Stimulated activated CD8-positive, alpha-beta memory T cell treated with anti-CD3 and anti-CD28 coated beads, Interleukin-12 subunit alpha, Interleukin-12 subunit beta, amount 100 ng/mL, for 24 hours (primary cell): ENCODE results near the gene LHX4.

Experiments used
- DNase-seq: peaks from one replicate; pipeline ENCODE4 v3.0.0-alpha.2; 2020; ENCODE audit errors: extremely low read depth

The LHX4 gene

DNA sequence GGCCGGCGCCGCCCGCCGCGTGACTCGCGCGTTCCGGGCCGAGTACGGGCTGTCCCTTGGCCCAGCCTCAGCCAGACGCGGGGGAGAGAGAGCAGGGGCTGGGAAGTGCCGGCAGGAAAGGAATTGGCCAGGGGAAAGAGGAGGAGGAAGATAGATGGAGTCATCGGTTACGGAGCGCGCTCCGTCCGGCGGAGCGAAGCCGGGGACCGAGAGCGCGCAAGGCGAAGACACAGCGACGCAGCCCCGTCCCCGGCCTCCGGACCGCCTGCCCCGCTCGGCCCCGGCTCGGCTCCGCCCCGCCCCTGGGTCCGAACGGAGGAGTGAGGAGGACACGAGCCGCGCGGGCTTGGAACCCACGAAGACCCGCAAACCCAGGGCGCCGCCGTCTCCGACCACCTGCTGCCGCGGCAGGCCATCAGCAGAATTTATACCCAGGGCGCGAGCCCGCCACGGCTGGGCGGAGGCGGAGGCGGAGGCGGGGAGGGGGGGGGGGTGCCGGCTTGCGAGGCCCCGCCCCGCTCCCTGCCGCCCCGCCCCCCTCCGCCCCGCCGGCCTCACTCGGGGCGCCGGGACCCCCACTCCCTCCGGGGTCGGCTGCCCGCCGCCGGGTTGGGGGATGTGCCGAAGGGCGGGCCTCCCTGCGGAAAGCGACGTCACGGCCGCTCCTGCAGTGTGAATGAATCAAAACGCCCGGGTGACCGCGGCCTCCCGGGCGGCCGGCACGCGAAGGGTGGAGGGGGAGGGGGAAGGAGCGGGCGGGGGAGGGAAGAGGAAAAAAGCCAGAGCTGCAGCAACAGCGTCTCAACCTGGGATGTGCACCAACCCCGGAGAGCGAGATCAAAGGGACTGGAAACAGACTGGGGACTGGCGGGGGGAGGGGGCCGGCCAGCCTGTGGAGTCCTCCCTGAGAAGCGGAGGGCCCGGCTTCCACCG lies at the start of gene LHX4:
LHX4 (plus strand) TSS at position 782 of the 933 bp plus-strand sequence. CDS start 266 bp downstream, outside the sequence.
- no peak for DNase-seq

DNA sequence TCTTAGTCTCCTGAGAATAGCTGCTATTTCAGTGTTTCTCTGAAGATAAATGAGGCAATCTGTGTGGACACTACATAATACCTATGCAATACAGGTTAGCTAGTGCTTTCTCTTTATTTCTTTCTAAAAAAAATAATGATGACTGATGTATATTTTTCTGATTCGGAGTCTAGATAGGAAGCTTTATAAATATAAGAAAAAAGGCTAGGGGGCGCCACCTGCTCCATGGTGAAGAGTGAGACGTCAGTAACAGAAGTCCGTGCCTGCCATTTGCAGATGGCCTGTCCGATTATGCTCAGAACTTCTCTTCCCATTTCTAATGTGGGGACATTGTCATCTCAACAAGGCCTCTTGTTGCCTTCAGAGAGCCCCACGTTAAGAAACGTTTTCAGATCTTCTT lies 49.0 kb upstream of the LHX4 start:
- no peak for DNase-seq

DNA sequence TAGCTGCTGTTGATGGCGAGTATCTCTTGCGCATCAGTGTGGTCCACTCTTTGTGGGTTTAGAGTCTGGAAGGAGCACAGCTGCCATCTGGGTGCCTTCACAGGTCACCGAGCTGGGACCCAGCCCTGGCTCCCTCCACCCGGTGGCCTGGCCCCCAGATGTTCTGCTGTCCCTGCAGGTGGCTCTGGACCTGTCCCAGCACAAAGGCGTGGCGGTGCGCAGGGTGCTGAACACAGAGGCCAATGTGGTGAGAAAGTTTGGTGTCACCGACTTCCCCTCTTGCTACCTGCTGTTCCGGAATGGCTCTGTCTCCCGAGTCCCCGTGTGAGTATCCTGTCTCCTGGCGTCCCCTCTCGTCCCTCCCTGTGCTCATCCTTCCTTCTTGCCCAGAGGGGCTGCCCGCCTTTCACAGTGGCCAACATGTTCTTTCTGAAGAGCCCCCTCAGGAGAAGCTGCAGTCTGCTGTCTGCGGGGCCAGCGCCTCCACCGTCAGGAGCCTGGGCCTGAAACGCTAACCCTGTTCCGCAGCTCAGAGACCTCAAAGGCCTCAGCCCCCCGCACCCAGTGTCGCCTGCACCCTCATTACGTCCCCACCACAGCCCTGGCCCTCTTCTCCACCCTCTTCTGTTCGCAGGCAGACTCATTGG lies 47.9 kb upstream of the LHX4 start:
- DNase-seq = no peak

DNA sequence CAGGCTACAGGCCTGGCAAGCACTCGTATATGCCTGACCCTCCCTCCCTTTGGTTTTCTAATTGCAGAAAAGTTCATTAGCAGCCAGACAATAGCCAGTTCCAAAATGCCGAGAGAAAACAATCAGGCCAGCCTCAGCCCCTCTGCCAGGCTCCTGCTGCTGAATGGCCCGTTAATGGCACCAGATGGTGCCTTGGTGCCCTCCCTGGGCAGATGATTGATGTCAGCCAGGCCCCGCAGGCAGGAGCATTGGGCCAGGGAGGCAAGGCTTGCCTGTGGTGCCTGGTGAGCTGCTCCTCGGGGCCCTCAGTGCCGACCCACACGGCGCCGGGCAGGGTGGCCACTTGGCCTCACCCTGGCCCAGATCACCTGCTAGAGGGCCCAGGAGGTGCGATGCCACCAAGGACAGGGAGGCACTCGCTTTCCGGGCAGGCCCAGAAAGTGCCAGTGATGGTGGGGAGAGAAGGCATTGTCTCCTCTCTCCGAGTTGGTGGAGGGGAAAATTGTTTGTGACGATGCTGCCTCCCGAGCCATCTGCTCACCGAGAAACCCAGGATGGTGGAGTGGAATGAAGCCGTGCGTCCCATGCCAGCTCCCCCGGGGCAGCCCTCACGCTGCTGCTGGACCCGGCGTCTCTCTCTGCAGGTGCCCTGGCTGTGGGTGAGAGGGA lies 47.3 kb upstream of the LHX4 start:
- DNase-seq = no peak

DNA sequence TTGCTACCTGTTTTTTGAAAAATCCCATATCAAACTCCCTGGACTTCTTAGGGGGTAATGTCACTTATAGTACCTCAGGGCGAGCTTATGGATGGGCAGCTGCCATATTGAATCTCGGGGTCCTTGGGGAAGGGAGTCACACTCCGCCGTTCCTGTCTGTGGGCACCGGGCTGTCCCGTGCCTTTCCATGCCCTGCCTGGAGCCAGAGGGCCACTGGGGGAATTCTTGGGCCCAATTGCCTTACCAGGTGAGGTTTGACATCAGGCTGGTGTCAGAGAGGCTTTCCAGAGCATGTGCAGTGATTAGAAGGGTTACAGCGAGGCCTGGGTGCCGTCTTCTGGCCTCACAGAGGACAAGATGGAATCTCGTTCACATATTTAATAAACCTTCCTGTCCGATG lies 46.6 kb upstream of the LHX4 start:
- no peak for DNase-seq

DNA sequence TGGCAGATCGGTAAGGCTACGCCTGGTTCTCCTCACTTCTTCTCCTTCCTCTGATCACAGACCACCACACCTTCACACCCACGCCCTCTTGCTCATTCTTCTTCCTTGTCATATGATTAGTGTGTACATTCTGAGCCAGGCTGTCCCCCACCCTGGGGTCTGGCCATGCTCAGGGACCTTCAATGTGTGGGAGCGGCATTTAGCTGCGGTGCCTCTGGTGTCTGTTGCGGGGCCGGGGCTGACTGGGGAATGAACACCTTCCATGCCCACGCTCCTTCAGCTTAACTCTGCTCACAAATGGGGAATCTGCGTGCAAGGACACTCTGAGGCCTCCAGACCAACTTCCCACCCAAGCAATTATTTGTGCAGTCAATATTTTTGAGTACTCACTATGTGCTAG lies 46.0 kb upstream of the LHX4 start:
- no peak for DNase-seq

DNA sequence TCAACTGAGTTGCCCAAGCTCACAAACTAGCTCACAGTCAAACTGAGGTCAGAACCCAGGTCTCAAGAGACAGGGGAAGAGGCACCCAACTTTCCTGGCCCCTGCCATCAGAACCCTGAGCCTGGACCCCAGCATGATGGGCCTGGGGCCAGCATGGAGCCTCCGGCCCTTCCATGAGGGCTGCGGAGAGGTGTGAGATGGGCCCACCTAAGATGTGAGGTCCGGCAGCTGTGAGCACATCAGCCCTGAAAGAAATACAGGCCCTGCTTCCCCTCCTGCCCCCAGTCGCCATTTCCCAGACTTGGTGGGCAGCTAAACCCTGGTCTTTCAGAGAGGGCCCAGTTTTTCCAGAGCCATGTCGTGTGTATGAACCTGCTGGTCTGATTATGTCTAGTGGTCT lies 44.8 kb upstream of the LHX4 start:
- no peak for DNase-seq

DNA sequence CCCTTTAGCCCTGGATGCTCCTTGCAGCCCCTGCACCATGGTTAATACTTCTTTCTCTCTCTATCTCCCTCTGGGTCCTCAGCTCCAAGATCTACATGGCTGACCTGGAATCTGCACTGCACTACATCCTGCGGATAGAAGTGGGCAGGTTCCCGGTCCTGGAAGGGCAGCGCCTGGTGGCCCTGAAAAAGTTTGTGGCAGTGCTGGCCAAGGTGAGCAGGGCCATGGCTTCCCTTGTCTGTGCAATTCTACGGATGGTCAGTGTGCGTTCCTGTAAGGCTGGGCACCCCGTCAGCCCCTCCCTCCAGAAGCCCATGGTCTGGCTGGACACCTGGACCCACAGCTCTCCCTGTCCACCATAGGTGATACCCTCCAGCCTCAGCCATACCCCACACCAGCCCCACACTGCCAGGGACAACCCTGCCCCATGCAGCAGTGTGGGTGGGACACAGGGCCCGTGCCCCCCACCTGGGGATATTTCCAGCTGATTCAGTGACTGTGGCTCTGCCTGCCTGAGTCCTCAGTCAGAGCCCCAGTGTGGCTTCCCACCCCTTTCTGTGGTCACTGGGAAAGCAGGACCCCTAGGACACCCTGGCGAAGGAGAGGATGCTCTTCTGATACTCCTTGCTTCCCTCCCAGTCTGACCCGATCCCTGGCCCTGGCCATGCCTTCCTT lies 44.0 kb upstream of the LHX4 start:
- no peak for DNase-seq

DNA sequence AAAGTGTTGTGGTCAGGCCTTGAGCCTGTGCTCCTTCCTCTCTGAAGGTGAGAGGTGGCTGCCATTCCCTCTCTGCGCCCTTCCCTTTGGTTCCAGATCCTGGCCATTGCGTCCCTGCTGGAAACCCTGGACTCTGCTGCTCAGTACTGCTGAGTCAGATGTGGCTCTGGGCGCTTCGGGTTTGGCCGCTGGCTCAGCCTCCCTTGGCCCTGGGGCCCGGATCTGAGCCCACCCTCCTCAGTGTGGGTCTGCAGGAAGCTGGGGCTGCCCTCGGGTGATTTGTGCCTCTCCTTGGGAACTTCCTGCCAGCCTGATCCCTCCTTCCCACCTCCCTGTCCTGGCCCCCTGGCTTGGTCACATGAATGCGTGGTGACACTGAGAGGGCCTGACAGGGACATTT lies 43.2 kb upstream of the LHX4 start:
- DNase-seq = no peak

DNA sequence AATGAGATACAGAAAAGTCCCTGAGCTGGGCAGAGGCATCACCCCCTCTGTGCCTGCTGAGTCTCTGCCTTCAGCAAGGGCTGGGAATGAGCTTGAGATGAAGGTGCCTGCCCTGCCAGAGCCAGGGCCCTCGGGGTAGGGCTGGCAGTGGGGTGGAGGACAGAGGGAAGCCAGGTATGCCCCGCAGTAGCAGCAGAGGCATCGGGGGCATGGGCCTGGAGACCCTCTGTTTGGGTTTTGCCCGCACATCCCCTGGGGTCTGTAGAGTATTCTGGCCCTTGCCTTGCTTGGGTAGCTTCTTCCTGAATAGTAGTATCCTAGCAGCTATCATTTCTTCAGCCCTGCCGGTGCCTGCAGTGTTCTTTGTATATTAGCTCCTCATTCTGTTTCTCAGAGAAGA lies 42.4 kb upstream of the LHX4 start:
- DNase-seq = no peak

DNA sequence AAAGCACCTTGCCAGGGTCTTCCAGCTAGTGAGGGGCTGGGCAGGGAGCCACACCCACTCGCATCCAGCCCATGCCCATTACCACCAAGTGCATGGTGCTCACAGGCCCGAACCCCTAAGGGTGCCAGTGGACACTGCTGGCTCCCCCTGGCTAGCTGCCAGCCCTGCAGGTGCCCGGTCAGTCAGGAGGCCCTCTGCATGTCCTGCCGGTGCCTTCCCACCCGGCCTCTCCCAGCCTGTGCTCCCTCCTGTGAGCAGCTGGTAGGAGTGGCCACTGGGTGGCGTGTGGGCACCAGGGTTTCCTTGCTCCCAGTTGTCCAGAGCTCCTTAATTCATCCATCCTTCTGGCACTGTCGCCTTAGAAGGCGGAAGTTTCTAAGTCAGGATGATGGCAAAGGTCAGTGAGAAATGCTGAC lies 42.0 kb upstream of the LHX4 start:
- DNase-seq = no peak

DNA sequence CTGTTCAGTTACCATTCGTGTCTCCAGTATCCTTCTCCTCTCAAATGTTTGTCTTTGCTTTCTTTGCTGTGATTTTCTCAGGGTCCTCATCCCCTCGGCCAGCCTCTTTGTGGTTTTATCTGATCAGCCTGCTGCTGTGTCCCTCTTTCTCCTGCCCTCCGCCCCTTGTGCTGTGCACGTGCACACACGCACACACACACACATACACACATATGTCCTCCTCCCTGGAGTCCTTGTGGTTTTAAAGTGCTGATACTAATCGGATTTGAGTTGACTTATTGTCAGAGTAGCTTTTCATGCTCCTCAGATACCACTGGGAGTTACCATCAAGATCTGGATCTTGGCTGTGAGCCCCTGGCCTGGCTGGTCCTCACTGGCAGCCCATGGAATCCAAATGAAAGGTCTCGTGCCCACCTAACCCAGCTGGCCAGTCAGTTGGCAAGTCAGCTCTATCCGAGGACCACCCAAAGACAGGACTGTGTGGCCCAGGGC lies 41.3 kb upstream of the LHX4 start:
- DNase-seq = no peak

DNA sequence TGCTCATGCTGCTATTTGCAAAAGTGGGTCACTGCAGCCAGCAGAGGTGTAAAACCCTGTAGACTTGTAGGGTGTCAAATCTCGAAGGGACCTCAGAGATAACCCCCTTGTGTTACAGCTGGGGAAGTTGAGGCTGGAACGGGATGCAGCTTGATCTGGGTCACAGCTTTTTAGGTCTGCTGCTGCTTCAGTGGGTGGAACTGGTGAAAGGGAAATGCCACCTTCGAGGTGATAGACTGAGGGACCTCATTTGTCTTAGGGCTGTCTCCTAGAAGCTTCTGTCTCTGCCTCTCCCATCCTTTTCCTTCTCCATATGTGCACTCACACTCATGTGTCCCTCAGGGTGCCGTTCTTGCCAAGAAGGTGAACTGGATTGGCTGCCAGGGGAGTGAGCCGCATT lies 40.0 kb upstream of the LHX4 start:
- DNase-seq = no peak

DNA sequence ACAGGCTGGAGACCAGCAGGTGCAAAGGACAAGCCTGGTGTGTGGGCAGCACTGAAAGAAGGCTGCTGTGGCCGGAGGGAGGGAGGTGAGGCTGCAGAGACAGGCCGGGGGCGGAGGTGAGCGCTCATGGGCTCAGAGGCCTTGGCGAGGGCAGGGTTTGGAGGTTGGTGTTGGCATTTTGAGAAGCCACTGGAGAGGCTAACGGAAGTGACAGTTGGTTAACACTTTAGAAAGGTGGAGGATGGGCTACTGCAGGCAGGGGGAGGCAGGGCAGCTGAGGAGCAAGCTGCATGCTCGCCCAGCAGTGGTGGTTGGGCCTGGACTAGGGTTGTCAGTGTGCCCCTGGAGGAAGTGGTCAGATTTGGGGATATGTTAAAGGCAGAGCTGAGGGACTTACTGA lies 37.9 kb upstream of the LHX4 start:
- no peak for DNase-seq

DNA sequence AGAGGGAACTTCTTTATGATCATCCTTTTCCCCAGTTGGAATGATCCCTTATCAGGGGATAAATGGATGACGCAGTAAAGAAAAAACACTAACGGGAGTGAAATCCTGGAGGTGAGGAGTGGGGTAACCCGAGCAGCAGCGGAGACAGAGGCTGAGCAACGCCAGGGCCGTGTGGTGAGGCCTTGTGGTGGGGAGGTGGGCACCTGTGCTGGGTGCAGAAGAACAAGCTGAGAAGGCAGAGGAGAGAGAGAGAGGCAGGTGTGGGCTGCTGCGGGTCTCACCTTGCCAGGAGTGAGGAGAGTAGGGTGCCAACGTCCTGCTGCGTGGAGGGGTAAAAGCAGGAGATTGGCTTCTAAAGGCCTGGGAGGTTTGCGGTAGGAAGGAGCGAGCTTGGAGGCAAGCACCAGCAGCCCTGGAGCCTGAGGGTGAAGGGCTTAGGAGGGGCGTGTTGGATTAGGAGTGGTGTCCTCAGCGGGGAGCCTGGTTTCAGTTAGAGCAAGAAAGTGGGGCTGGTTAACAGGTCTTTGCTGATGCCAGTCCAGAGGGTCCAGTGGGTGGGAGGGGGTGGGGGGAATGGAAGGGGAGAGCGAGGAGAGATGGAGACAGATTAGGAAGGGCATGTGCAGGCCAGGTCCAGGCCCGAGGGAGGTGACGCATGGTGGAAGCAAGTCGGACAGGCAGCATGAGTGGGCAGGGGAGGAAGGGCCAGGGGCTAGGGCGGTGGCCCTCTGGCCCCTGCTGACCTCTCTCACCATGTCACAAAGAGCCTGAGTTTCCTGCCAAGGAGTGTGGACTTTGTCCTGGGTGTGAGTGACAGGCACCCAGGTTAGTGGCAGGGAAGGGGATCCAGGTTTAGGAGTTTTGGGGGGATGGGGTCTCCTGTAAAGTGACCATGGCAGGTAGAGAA lies 36.7 kb upstream of the LHX4 start:
- no peak for DNase-seq

DNA sequence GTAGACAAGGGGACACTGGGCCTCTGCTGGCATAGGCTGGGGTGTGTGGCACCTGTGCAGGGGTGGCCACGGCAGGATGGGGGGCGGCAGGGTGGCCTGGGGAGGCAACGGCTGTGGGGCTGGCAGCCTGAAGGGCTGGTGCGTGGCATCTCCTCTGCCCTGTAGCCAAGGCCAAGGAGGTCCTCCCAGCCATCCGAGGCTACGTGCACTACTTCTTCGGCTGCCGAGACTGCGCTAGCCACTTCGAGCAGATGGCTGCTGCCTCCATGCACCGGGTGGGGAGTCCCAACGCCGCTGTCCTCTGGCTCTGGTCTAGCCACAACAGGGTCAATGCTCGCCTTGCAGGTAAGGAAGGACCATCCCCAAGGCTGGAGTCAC lies 36.0 kb upstream of the LHX4 start:
- DNase-seq = no peak

DNA sequence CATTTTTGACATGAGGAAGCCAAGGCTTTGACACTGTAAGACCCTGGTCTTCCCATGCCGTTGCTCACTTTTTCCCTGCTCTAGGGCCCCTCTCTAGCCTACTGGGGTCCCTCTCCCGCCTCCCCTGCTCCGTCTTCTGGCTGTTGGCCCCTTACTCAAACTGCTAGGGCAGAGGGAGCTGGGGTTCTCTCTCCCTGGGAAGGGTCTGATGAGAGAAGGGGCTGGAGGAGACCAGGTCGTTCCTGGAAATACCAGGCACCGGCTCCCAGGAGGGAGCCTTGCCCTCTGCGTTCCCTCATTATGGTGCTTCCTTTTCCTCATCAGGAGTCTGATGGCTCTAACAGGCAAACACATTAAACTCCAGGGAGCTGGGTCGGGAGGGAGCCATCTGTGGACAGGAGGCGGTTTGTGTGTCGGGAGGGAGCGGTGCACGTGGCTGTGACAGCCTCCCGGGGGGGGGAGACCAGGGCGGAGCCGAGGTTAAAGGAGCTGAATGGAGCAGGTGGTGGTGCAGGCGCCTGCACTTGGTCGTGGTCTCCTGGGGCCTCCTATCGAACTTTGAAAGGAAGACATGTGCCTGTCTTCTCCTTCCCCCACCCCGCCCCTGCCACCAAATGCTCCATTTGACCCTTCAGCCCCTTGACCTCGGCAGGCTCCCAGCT lies 35.4 kb upstream of the LHX4 start:
- DNase-seq = no peak

DNA sequence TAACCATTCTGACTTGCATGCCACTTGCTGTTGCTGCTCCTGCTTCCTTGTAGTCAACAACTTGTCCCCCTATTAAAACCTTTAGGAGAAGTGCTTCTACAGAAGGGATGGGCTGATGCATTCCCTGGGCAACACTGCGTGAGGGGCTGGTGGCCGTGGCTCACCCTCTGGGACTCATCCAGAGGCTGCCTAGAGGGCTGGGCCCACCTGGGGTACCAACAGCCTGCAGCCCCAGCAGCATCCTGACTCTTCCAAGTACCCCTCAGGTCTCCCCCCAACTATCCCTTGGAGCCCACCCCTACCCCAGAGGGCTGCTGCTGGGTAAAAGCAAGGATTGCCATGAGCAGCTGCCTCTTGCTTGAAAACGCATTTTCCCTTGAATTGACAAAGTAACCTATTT lies 34.7 kb upstream of the LHX4 start:
- no peak for DNase-seq

DNA sequence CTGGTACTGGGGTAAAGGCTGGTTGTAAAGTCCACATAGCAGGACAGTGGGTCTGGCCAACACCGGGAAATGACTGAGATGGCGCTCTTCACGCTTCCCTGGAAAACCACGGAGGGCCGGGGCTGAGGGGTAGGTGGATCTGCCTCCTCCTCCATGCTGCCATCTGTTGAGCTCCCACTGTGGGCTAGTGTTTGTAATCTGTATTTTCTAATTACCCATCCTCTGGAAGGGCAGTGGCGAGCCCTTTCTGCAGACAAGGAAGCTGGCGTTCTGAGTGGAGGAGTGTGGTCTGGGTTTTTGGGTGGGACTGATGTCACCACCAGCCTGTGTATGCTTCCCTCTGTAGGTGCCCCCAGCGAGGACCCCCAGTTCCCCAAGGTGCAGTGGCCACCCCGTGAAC lies 34.1 kb upstream of the LHX4 start:
- no peak for DNase-seq

DNA sequence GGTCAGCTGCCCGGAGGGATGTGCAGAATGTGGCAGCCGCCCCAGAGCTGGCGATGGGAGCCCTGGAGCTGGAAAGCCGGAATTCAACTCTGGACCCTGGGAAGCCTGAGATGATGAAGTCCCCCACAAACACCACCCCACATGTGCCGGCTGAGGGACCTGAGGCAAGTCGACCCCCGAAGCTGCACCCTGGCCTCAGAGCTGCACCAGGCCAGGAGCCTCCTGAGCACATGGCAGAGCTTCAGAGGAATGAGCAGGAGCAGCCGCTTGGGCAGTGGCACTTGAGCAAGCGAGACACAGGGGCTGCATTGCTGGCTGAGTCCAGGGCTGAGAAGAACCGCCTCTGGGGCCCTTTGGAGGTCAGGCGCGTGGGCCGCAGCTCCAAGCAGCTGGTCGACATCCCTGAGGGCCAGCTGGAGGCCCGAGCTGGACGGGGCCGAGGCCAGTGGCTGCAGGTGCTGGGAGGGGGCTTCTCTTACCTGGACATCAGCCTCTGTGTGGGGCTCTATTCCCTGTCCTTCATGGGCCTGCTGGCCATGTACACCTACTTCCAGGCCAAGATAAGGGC lies 33.5 kb upstream of the LHX4 start:
- no peak for DNase-seq
